ENCODE results near the gene ASB1.

ASB1 gene

GRCh38 chr2:238462782-238463396, 36.2 kb downstream of the ASB1 start:
- in situ Hi-C loops (cut with HindIII; ENCODE audit: low sequenced_read_pairs): loop anchor here (25.0 kb wide), 1 partner anchor 174 kb away; no protein-coding TSS in a partner anchor

- in situ Hi-C loops (cut with HindIII; ENCODE audit: low sequenced_read_pairs): loop anchor here (25.0 kb wide), 1 partner anchor 173 kb away; no protein-coding TSS in a partner anchor
These were observed 37.7 kb downstream of the ASB1 start for GRCh38 chr2:238464389-238464788.

GRCh38 chr2:238465487-238466242, 38.9 kb downstream of the ASB1 start:
- in situ Hi-C loops (cut with HindIII; ENCODE audit: low sequenced_read_pairs): loop anchor here (5.0 to 25.0 kb wide), 2 partner anchors 93 to 172 kb away; no protein-coding TSS in a partner anchor

GRCh38 chr2:238466243-238466756, 39.6 kb downstream of the ASB1 start:
- in situ Hi-C loops (cut with HindIII; ENCODE audit: low sequenced_read_pairs): loop anchor here (5.0 to 25.0 kb wide), 2 partner anchors 94 to 171 kb away; no protein-coding TSS in a partner anchor

- in situ Hi-C loops (cut with HindIII; ENCODE audit: low sequenced_read_pairs): loop anchor here (5.0 to 25.0 kb wide), 2 partner anchors 95 to 170 kb away; no protein-coding TSS in a partner anchor
These were observed 40.3 kb downstream of the ASB1 start for GRCh38 chr2:238467062-238467461.

GRCh38 chr2:238467792-238468191, 41.1 kb downstream of the ASB1 start:
- in situ Hi-C loops (cut with HindIII; ENCODE audit: low sequenced_read_pairs): loop anchor here (5.0 to 25.0 kb wide), 2 partner anchors 95 to 170 kb away; no protein-coding TSS in a partner anchor

- in situ Hi-C loops (cut with HindIII; ENCODE audit: low sequenced_read_pairs): loop anchor here (5.0 to 25.0 kb wide), 2 partner anchors 97 to 168 kb away; no protein-coding TSS in a partner anchor
These were observed 42.4 kb downstream of the ASB1 start for GRCh38 chr2:238469155-238469554.

- in situ Hi-C loops (cut with HindIII; ENCODE audit: low sequenced_read_pairs): loop anchor here (25.0 kb wide), 1 partner anchor 164 kb away; no protein-coding TSS in a partner anchor
These were observed 46.3 kb downstream of the ASB1 start for GRCh38 chr2:238473014-238473413.

- in situ Hi-C loops (cut with HindIII; ENCODE audit: low sequenced_read_pairs): loop anchor here (25.0 kb wide), 1 partner anchor 164 kb away; no protein-coding TSS in a partner anchor
These were observed 46.8 kb downstream of the ASB1 start for GRCh38 chr2:238473523-238473922.

GRCh38 chr2:238475034-238475433, 48.3 kb downstream of the ASB1 start:
- in situ Hi-C loops (cut with HindIII; ENCODE audit: low sequenced_read_pairs): loop anchor here (5.0 kb wide), 2 partner anchors 58 to 92 kb away; no protein-coding TSS in a partner anchor

- in situ Hi-C loops (cut with HindIII; ENCODE audit: low sequenced_read_pairs): loop anchor here (5.0 kb wide), 2 partner anchors 58 to 92 kb away; no protein-coding TSS in a partner anchor
These were observed 48.8 kb downstream of the ASB1 start for GRCh38 chr2:238475566-238475965.

GRCh38 chr2:238476258-238476657, 49.5 kb downstream of the ASB1 start:
- in situ Hi-C loops (cut with HindIII; ENCODE audit: low sequenced_read_pairs): loop anchor here (5.0 kb wide), 2 partner anchors 59 to 91 kb away; no protein-coding TSS in a partner anchor

GRCh38 chr2:238478216-238478615, 51.5 kb downstream of the ASB1 start:
- in situ Hi-C loops (cut with HindIII; ENCODE audit: low sequenced_read_pairs): loop anchor here (5.0 kb wide), 2 partner anchors 61 to 89 kb away; no protein-coding TSS in a partner anchor

- in situ Hi-C loops (cut with HindIII; ENCODE audit: low sequenced_read_pairs): loop anchor here (5.0 kb wide), 2 partner anchors 63 to 87 kb away; no protein-coding TSS in a partner anchor
These were observed 53.1 kb downstream of the ASB1 start for GRCh38 chr2:238479847-238480246.

- in situ Hi-C loops (cut with HindIII; ENCODE audit: low sequenced_read_pairs): no loop called here
These were observed 56.3 kb downstream of the ASB1 start for GRCh38 chr2:238483021-238483420.

- in situ Hi-C loops (cut with HindIII; ENCODE audit: low sequenced_read_pairs): no loop called here
These were observed 56.9 kb downstream of the ASB1 start for GRCh38 chr2:238483656-238484055.

- in situ Hi-C loops (cut with HindIII; ENCODE audit: low sequenced_read_pairs): no loop called here
These were observed 58.1 kb downstream of the ASB1 start for GRCh38 chr2:238484522-238485452.

- in situ Hi-C loops (cut with HindIII; ENCODE audit: low sequenced_read_pairs): no loop called here
These were observed 59.6 kb downstream of the ASB1 start for GRCh38 chr2:238486123-238486848.

GRCh38 chr2:238487134-238487533, 60.4 kb downstream of the ASB1 start:
- in situ Hi-C loops (cut with HindIII; ENCODE audit: low sequenced_read_pairs): no loop called here

All from endothelial cell of hepatic sinusoid (primary cell).